KMS-11 (cell line): ENCODE measurements around the gene CEP41.

Source experiments
- H2AFZ ChIP-seq: fragments of 200-600 bp; sonication (generic); 2 replicates; pipeline ENCODE4 v1.6.1; 2016; ENCODE audit warnings: antibody characterized with exemption, mixed run types, low read depth
- H3K27ac ChIP-seq: fragments of 200-600 bp; sonication (generic); 2 replicates; pipeline ENCODE4 v1.6.1; 2016; ENCODE audit warnings: mild to moderate bottlenecking, mixed run types
- H3K27me3 ChIP-seq: fragments of 200-600 bp; sonication (generic); 2 replicates; pipeline ENCODE4 v1.6.1; 2017; ENCODE audit warnings: mild to moderate bottlenecking, low read depth, mixed run types, moderate library complexity; ENCODE audit not compliant: insufficient read depth
- H3K36me3 ChIP-seq: fragments of 200-600 bp; sonication (generic); 2 replicates; pipeline ENCODE4 v1.6.1; 2017; ENCODE audit warnings: mild to moderate bottlenecking, mixed run types; ENCODE audit not compliant: insufficient read depth
- H3K4me1 ChIP-seq: fragments of 200-600 bp; sonication (generic); 2 replicates; pipeline ENCODE4 v1.6.1; 2016; ENCODE audit warnings: mild to moderate bottlenecking, low read depth, mixed run types; ENCODE audit not compliant: poor library complexity, severe bottlenecking
- H3K4me2 ChIP-seq: fragments of 200-600 bp; sonication (generic); 2 replicates; pipeline ENCODE4 v1.7.0; 2016; ENCODE audit warnings: mild to moderate bottlenecking, mixed run types
- H3K4me3 ChIP-seq: fragments of 200-600 bp; sonication (generic); IDR thresholded peaks from 2 replicates; pipeline ENCODE4 v1.6.1; 2017; ENCODE audit warnings: low read depth, low read length, mixed read lengths; ENCODE audit not compliant: insufficient read depth
- H3K79me2 ChIP-seq: fragments of 200-600 bp; sonication (generic); 2 replicates; pipeline ENCODE4 v1.6.1; 2016; ENCODE audit warnings: low read depth, mixed run types; ENCODE audit not compliant: insufficient read depth
- H3K9ac ChIP-seq: fragments of 200-600 bp; sonication (generic); 2 replicates; pipeline ENCODE4 v1.6.1; 2016; ENCODE audit warnings: mild to moderate bottlenecking, mixed run types
- H4K20me1 ChIP-seq: fragments of 200-600 bp; sonication (generic); 2 replicates; pipeline ENCODE4 v1.6.1; 2016; ENCODE audit warnings: mild to moderate bottlenecking, mixed run types; ENCODE audit not compliant: insufficient read depth
- CTCF ChIP-seq: fragments of 200-600 bp; sonication (generic); conservative IDR thresholded peaks from 2 replicates; pipeline ENCODE4 v1.6.1; 2017; ENCODE audit warnings: low read depth, mild to moderate bottlenecking, antibody characterized with exemption, low read length, moderate library complexity, mixed read lengths

Gene CEP41

GRCh38 chr7:130433301-130433700, 7.5 kb downstream of the CEP41 start:
- Histone ChIP-seq H3K27me3 (no peaks in the 10 kb centered on the region), H3K79me2 (no peaks in the 10 kb centered on the region), H3K4me1 (peaks cover 15% of the 10 kb centered on the region), H2AFZ (no peak overlapping the region), H3K36me3 (no peaks in the 10 kb centered on the region), H3K9ac (no peak overlapping the region), H3K4me3 (no peak overlapping the region), H4K20me1 (no peaks in the 10 kb centered on the region), H3K4me2 (no peak overlapping the region), H3K27ac (no peak overlapping the region)
- no peak for TF ChIP-seq CTCF

- TF ChIP-seq CTCF: no peak
- Histone ChIP-seq H3K4me3 (no peak overlapping the region), H3K9ac (no peak overlapping the region), H2AFZ (no peak overlapping the region), H3K36me3 (no peaks in the 10 kb centered on the region), H4K20me1 (no peaks in the 10 kb centered on the region), H3K4me1 (peaks cover 15% of the 10 kb centered on the region), H3K4me2 (peak overlapping the region; percentile 10; the same call in 1 of the 2 replicates), H3K27ac (no peak overlapping the region), H3K27me3 (no peaks in the 10 kb centered on the region), H3K79me2 (no peaks in the 10 kb centered on the region)
Measured at GRCh38 chr7:130432886-130433285, 7.9 kb downstream of the CEP41 start.

GRCh38 chr7:130430841-130431666, 9.8 kb downstream of the CEP41 start:
- Histone ChIP-seq H3K9ac (no peak overlapping the region), H2AFZ (no peak overlapping the region), H3K4me2 (no peak overlapping the region), H3K4me1 (peaks cover 15% of the 10 kb centered on the region), H3K27ac (no peak overlapping the region), H3K79me2 (no peaks in the 10 kb centered on the region), H3K27me3 (no peaks in the 10 kb centered on the region), H3K4me3 (no peak overlapping the region), H4K20me1 (no peaks in the 10 kb centered on the region), H3K36me3 (no peaks in the 10 kb centered on the region)
- TF ChIP-seq CTCF: no peak

GRCh38 chr7:130430115-130430514, 10.7 kb downstream of the CEP41 start:
- Histone ChIP-seq H3K36me3 (no peaks in the 10 kb centered on the region), H3K27ac (no peak overlapping the region)

More at GRCh38 chr7:130430115-130430514, 10.7 kb downstream of the CEP41 start:
- H3K4me2 ChIP-seq: no peak overlapping the region
- H4K20me1 ChIP-seq: no peaks in the 10 kb centered on the region
- H3K27me3 ChIP-seq: no peaks in the 10 kb centered on the region
- no peak overlapping the region for H3K9ac ChIP-seq
- H3K4me1 ChIP-seq: peaks cover 15% of the 10 kb centered on the region
- H3K79me2 ChIP-seq: no peaks in the 10 kb centered on the region
- TF ChIP-seq CTCF: no peak
- no peak overlapping the region for H3K4me3 ChIP-seq
- H2AFZ ChIP-seq: no peak overlapping the region
